HG03558 (cell line): Measurements from ENCODE around the gene ZNF513.
A peak's percentile ranks its signal among the peaks of the same experiment; 100 is the strongest.
"Not testable (repeated sequence)": the region's sequence is repeated elsewhere in the genome, so short reads cannot be mapped to it uniquely, and the experiment has no call there.

Experiments
- ATAC-seq: cut with Tn5 transposase; IDR thresholded peaks from one replicate; pipeline ENCODE4 v1.9.1; 2021; ENCODE audit warnings: moderate number of reproducible peaks; ENCODE audit not compliant: unreplicated experiment; ENCODE audit errors: extremely low read depth

The ZNF513 gene

GRCh38 chr2:27362678-27363420 is 17.7 kb downstream of the ZNF513 start:
- no peak for ATAC-seq

GRCh38 chr2:27356382-27357181 is 24.0 kb downstream of the ZNF513 start, which contains the start of gene GTF3C2:
TSS of gene GTF3C2 (minus strand) at chr2:27356764. CDS start at chr2:27343554, 13,210 bp downstream.
- ATAC-seq = peak; percentile 57

GRCh38 chr2:27356056-27356381 is 24.5 kb downstream of the ZNF513 start:
- ATAC-seq = peak; percentile 8

GRCh38 chr2:27354597-27354927 is 26.0 kb downstream of the ZNF513 start:
- no peak for ATAC-seq

- ATAC-seq = no peak
These were observed 26.6 kb downstream of the ZNF513 start for GRCh38 chr2:27353762-27354596.

GRCh38 chr2:27353386-27353761 is 27.2 kb downstream of the ZNF513 start:
- not testable (repeated sequence) for ATAC-seq

- ATAC-seq = no peak
These were observed 28.5 kb downstream of the ZNF513 start for GRCh38 chr2:27351802-27352598.

GRCh38 chr2:27350106-27350693 is 30.3 kb downstream of the ZNF513 start:
- ATAC-seq = no peak

- no peak for ATAC-seq
These were observed 32.9 kb downstream of the ZNF513 start for GRCh38 chr2:27347641-27348040.

GRCh38 chr2:27336173-27336572 is 44.4 kb downstream of the ZNF513 start:
- ATAC-seq = no peak

- no peak for ATAC-seq
These were observed 45.2 kb downstream of the ZNF513 start for GRCh38 chr2:27335311-27335710.
